ENCODE results near the gene PSMA6. TPM values are rescaled to one million over a fixed set of nuclear protein-coding genes. Genes with fewer than 3 reads are reported as not detected.

PSMA6 gene
- total RNA-seq, 1 experiment from 2014 or later = 307 TPM

DNA sequence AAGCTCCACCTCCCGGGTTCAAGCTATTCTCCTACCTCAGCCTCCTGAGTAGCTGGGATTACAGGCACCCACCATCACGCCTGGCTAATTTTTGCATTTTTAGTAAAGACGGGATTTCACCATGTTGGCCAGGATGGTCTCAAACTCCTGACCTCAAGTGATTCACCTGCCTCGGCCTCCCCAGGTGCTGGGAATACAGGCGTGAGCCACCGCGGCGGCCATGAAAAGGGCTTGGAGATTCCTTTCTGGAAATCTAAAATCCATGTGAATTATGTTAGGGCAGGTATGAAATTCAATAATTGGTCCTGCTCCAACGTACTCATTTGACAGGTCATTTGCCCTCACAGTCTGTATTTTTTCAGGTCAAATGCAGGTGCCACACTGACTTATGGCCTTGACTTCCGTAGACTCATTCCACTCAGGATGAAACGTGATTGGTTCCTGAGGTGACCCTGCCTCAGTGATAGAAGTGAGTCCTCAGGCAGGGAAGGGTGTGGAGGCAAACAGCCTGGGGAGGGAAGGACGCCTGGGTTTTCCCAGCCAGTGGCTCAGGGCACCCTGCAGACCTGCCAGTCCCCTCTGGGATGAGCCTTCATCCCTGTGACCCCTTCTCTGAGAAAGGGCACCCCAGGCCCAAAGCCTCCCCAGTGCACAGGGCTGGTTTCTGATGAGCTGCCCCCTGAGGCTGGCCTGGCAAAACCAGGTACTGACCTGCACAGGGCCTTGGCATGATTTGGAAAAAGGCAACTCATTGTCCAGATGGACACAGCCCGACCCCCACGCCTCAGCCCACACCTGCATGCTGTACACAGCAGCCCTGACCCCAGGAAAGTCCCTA lies 48.7 kb downstream of the PSMA6 start:
- no peaks in the 10 kb centered on the region for H3F3A ChIP-seq (ENCODE audit: low read length, unreplicated experiment)
- no peak overlapping the region for H3K9ac ChIP-seq (ENCODE audit: low read length)
- no peaks in the 10 kb centered on the region for H3K9me3 ChIP-seq (ENCODE audit: low read length)
- intact Hi-C loops (cut with micrococcal nuclease) = no loop called here
- no peaks in the 10 kb centered on the region for H4K20me1 ChIP-seq (ENCODE audit: low read length)
- POLR2A ChIA-PET (ENCODE audit: unreplicated experiment) = interaction anchor here (0.7 kb wide), 1 partner anchor 29 kb away, joined by 5 read pairs; no protein-coding TSS in a partner anchor
- no peaks in the 10 kb centered on the region for H3K79me2 ChIP-seq (ENCODE audit: low read length)
- DNase-seq (no peak), ATAC-seq (no peak)
- H3K27ac ChIP-seq (ENCODE audit: low read length) = no peak overlapping the region
- no peaks in the 10 kb centered on the region for H3K36me3 ChIP-seq (ENCODE audit: low read depth, low read length)
- H2AFZ ChIP-seq (ENCODE audit: low read length) = peak overlapping the region; percentile 76
- no peaks in the 10 kb centered on the region for H3K27me3 ChIP-seq (ENCODE audit: low read length)
- H3K4me1 ChIP-seq (ENCODE audit: insufficient read depth, low read length) = peaks cover 25% of the 10 kb centered on the region
- no peak for TF ChIP-seq EZH2 (IDR thresholded peaks at IDR 0.05; ENCODE audit: low read length, unreplicated experiment)
- TF ChIP-seq, protein P1, sequence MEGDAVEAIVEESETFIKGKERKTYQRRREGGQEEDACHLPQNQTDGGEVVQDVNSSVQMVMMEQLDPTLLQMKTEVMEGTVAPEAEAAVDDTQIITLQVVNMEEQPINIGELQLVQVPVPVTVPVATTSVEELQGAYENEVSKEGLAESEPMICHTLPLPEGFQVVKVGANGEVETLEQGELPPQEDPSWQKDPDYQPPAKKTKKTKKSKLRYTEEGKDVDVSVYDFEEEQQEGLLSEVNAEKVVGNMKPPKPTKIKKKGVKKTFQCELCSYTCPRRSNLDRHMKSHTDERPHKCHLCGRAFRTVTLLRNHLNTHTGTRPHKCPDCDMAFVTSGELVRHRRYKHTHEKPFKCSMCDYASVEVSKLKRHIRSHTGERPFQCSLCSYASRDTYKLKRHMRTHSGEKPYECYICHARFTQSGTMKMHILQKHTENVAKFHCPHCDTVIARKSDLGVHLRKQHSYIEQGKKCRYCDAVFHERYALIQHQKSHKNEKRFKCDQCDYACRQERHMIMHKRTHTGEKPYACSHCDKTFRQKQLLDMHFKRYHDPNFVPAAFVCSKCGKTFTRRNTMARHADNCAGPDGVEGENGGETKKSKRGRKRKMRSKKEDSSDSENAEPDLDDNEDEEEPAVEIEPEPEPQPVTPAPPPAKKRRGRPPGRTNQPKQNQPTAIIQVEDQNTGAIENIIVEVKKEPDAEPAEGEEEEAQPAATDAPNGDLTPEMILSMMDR (conservative IDR thresholded peaks at IDR 0.05; ENCODE audit: low read depth, low read length) = no peak
- no peak for TF ChIP-seq EZH2phosphoT487 (IDR thresholded peaks at IDR 0.05; ENCODE audit: borderline replicate concordance, low read length)
- CTCF ChIA-PET = interaction anchor here (0.6 to 1.1 kb wide), 2 partner anchors 8 to 9 kb away, joined by 3 read pairs; no protein-coding TSS in a partner anchor
- BruUV-seq (replicated peaks) = no TSS peak
- no peak overlapping the region for H3K4me3 ChIP-seq (ENCODE audit: low read length)
- H3K9me2 ChIP-seq (replicated peaks; ENCODE audit: low read length) = no peaks in the 10 kb centered on the region
- no peak overlapping the region for H3K4me2 ChIP-seq (ENCODE audit: low read length)

DNA sequence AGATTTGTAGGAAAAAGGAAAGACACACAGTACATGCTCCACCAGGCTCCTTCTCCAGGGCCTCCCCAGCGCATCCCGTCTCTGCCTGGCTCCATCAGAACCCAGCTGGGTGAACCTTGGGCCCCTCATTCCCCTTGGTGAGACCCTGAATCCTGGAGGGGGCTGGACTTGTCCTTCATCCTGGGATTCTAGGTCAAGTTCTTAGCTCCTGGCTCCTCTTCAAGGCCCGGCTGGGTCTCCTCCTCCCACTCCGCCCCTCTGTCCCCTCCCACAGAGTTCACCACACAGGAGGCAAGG lies 49.2 kb downstream of the PSMA6 start:
- H3K27me3 ChIP-seq (ENCODE audit: low read length) = no peaks in the 10 kb centered on the region
- intact Hi-C loops (cut with micrococcal nuclease) = no loop called here
- no peak overlapping the region for H3K4me2 ChIP-seq (ENCODE audit: low read length)
- ATAC-seq = peak; percentile 10
- no peaks in the 10 kb centered on the region for H3K36me3 ChIP-seq (ENCODE audit: low read depth, low read length)
- BruUV-seq (replicated peaks) = no TSS peak
- H3K79me2 ChIP-seq (ENCODE audit: low read length) = no peaks in the 10 kb centered on the region
- H3K4me1 ChIP-seq (ENCODE audit: insufficient read depth, low read length) = peaks cover 24% of the 10 kb centered on the region
- ChIA-PET CTCF (interaction anchor here (0.6 to 1.1 kb wide), 2 partner anchors 8 kb away, joined by 3 read pairs; no protein-coding TSS in a partner anchor), POLR2A (ENCODE audit: unreplicated experiment) (interaction anchor here (0.7 kb wide), 1 partner anchor 29 kb away, joined by 5 read pairs; no protein-coding TSS in a partner anchor)
- H3F3A ChIP-seq (ENCODE audit: low read length, unreplicated experiment) = no peaks in the 10 kb centered on the region
- no peaks in the 10 kb centered on the region for H3K9me2 ChIP-seq (replicated peaks; ENCODE audit: low read length)
- H2AFZ ChIP-seq (ENCODE audit: low read length) = peak overlapping the region; percentile 76
- H3K4me3 ChIP-seq (ENCODE audit: low read length) = no peak overlapping the region
- no peak overlapping the region for H3K27ac ChIP-seq (ENCODE audit: low read length)
- no peak for TF ChIP-seq EZH2phosphoT487 (IDR thresholded peaks at IDR 0.05; ENCODE audit: borderline replicate concordance, low read length)
- no peak for TF ChIP-seq EZH2 (IDR thresholded peaks at IDR 0.05; ENCODE audit: low read length, unreplicated experiment)
- TF ChIP-seq, protein P1 (conservative IDR thresholded peaks at IDR 0.05; ENCODE audit: low read depth, low read length) = no peak
- no peaks in the 10 kb centered on the region for H4K20me1 ChIP-seq (ENCODE audit: low read length)
- DNase-seq = no peak
- H3K9me3 ChIP-seq (ENCODE audit: low read length) = no peaks in the 10 kb centered on the region
- no peak overlapping the region for H3K9ac ChIP-seq (ENCODE audit: low read length)

Measured in PC-3 (cell line).